Measurements from ENCODE around the gene BAHCC1. TPM values are rescaled to one million over a fixed set of nuclear protein-coding genes. Genes with fewer than 3 reads are reported as not detected.

Gene BAHCC1
- total RNA-seq, 1 experiment from 2014 or later: 3.1 TPM

- H3K23me2 ChIP-seq (ENCODE audit: insufficient read length, low read depth, low read length, poor library complexity, severe bottlenecking): peaks cover 9% of the 10 kb centered on the region
- no peak overlapping the region for H3K4ac ChIP-seq (ENCODE audit: low read depth, low read length)
- peaks cover 60% of the 10 kb centered on the region for H3K27me3 ChIP-seq (ENCODE audit: insufficient read depth, low read length)
- no peak overlapping the region for H3K18ac ChIP-seq (ENCODE audit: insufficient read length, low read depth, low read length)
- Mint-ChIP-seq H3K4me3 (peak overlapping the region in 1 of 2 experiments; percentile 64; a peak in 1 of 5 replicates), H3K36me3 (ENCODE audit: insufficient read depth in 1 of 3, low read depth in 3 of 3) (peaks cover 0 to under 1% (median 0%) of the 10 kb centered on the region in 3 experiments; a peak in 1 of 7 replicates), H3K27ac (no peak overlapping the region), H3K4me1 (peaks cover 10 to 33% of the 10 kb centered on the region in 2 experiments), H3K27me3 (ENCODE audit: low read depth) (peaks cover 90% of the 10 kb centered on the region), H3K9me3 (no peaks in the 10 kb centered on the region)
- H3K56ac ChIP-seq (ENCODE audit: insufficient read length, low read depth, low read length): no peak overlapping the region
- H3K14ac ChIP-seq (ENCODE audit: insufficient read depth, low read length): no peak overlapping the region; the same call in 1 of the 2 replicates
- no peak overlapping the region for H4K5ac ChIP-seq (ENCODE audit: insufficient read length, low read depth, low read length)
- no peaks in the 10 kb centered on the region for H3K9me3 ChIP-seq (ENCODE audit: control insufficient read depth, low read depth, low read length)
- H4K91ac ChIP-seq (ENCODE audit: insufficient read length, low read depth, low read length): no peak overlapping the region
- no peak overlapping the region for H2BK20ac ChIP-seq (ENCODE audit: low read depth, low read length, poor library complexity, severe bottlenecking)
- no peak overlapping the region for H3T11ph ChIP-seq (ENCODE audit: low read length)
- no peak overlapping the region for H3K23ac ChIP-seq (ENCODE audit: insufficient read length, low read depth, low read length)
- no peak overlapping the region for H2BK5ac ChIP-seq (ENCODE audit: insufficient read length, low read length)
- H4K20me1 ChIP-seq (ENCODE audit: control insufficient read depth, insufficient read depth, insufficient read length): no peaks in the 10 kb centered on the region
- no peak overlapping the region for H2BK12ac ChIP-seq (ENCODE audit: insufficient read length, low read depth, low read length)
- no CpG with 5 or more reads among the region's 15 CpGs for WGBS (ENCODE audit: extremely low coverage, insufficient read length, low lambda C conversion rate)
- H3K9ac ChIP-seq (ENCODE audit: extremely low read depth, insufficient read length, low read length): no peak overlapping the region
- H3K4me2 ChIP-seq (ENCODE audit: insufficient read depth, insufficient read length, low read length): no peak overlapping the region
- TF ChIP-seq, protein P1, sequence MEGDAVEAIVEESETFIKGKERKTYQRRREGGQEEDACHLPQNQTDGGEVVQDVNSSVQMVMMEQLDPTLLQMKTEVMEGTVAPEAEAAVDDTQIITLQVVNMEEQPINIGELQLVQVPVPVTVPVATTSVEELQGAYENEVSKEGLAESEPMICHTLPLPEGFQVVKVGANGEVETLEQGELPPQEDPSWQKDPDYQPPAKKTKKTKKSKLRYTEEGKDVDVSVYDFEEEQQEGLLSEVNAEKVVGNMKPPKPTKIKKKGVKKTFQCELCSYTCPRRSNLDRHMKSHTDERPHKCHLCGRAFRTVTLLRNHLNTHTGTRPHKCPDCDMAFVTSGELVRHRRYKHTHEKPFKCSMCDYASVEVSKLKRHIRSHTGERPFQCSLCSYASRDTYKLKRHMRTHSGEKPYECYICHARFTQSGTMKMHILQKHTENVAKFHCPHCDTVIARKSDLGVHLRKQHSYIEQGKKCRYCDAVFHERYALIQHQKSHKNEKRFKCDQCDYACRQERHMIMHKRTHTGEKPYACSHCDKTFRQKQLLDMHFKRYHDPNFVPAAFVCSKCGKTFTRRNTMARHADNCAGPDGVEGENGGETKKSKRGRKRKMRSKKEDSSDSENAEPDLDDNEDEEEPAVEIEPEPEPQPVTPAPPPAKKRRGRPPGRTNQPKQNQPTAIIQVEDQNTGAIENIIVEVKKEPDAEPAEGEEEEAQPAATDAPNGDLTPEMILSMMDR (conservative IDR thresholded peaks at IDR 0.05): no peak
- H3K79me2 ChIP-seq (ENCODE audit: insufficient read depth, low read length): no peaks in the 10 kb centered on the region
- no peak overlapping the region for H2BK15ac ChIP-seq (ENCODE audit: low read depth, low read length)
- no peaks in the 10 kb centered on the region for H3K79me1 ChIP-seq (ENCODE audit: insufficient read depth, low read depth, low read length, poor library complexity, severe bottlenecking)
- no peak overlapping the region for H4K8ac ChIP-seq (replicated peaks; ENCODE audit: insufficient read length, low read depth, low read length)
- H2AFZ ChIP-seq (ENCODE audit: low read length): no peak overlapping the region
- peak; percentile 64 for DNase-seq
- H2AK5ac ChIP-seq (ENCODE audit: insufficient read length, low read length): no peak overlapping the region
- H3K27ac ChIP-seq (ENCODE audit: insufficient read length, low read depth, low read length): no peak overlapping the region
- no peaks in the 10 kb centered on the region for H3K4me1 ChIP-seq (ENCODE audit: insufficient read depth, low read length)
- no peak overlapping the region for H2BK120ac ChIP-seq (ENCODE audit: low read depth, low read length, poor library complexity, severe bottlenecking)
These were observed 9.1 kb upstream of the BAHCC1 start for GRCh38 chr17:81386141-81386645.
